Activated CD4-positive, CD25-positive, alpha-beta regulatory T cell (primary cell): ENCODE data around the gene ODF2.
"Not testable (repeated sequence)": the region's sequence is repeated elsewhere in the genome, so short reads cannot be mapped to it uniquely, and the experiment has no call there.

ENCODE experiments used
- DNase-seq, 4 experiments: peaks; one replicate each; lab custom pipeline; 2025; lab: John Stamatoyannopoulos, UW

The ODF2 gene

GRCh38 chr9:128455849-128456612 lies at the start of gene ODF2:
Gene ODF2 (plus strand): TSS chr9:128456006. CDS start chr9:128456092, 86 bp downstream.
- DNase-seq, result peak; percentile 96 to 99 (median 98)

DNA sequence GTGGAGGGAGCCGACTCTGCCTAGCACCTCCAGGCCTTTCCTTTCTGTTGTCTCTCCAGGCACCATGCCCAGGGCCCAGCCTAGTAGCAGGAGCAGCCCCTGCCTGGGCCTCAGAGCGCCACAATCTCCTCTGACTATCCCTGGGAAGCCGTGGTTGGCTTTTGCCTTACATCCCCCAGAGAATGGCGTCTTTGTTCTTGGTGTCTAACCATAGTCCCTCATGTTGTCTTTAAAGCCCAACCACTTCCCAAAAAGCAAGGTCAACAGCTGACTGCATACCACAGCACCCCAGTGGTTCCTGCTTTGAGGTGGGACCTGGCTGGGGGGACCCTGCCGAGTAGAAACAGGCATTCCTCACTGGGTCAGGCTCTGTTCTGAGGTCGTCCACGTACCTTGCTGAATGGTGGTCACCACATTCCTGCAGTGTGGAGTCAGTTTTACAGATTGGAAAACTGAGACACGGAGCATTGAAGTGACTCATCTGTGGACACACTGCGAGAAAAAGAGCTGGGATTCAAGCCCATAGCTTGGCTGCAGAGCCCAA lies 48.9 kb upstream of the ODF2 start:
- no peak for DNase-seq

DNA sequence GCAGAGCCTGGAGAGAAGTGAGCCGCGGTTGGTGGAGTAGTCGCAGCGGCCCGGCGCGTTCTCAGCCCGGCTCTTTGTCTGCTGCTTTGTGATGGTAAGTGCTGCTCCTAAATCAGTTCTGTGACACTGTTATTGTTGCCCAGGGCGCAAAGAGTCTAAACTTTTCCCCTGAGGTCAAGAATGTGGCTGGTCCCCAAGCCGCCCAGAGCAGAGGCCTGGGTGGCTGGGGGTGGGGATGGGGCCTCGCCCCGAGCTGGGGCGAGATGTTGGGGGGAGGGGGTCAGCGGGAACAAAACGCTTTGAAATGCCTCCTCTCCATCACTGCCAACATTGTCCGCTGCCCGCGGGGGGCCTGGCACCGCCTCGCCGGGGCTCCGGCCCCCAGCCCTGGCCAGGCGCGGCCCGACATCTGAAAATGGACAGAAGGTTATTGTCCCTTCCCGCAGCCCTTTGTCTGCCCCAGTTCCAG lies 46.8 kb upstream of the ODF2 start:
- no peak for DNase-seq

- no peak for DNase-seq
Observed at GRCh38 chr9:128409450-128409849, 46.4 kb upstream of the ODF2 start.

DNA sequence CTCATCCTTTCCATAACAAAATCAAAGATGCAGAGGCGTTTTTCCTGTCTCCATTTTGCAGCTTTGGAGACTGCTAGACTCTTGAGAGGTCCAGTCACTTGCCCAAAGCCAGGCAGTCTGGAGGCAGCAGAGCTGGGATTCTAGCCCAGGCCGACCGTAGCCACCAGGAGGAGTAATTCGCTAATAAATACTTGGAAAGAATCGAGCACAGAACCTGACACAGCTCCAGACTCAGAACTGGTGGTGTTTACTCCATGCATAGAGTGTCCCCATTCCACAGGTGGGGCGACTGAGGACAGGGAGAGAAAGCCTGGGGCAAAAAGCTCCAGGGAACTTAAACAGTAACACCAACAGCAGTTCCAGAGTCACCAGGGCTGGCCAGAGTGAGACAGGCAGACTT lies 45.8 kb upstream of the ODF2 start:
- no peak for DNase-seq

GRCh38 chr9:128411364-128412119 lies 44.3 kb upstream of the ODF2 start:
- DNase-seq, result no peak

DNA sequence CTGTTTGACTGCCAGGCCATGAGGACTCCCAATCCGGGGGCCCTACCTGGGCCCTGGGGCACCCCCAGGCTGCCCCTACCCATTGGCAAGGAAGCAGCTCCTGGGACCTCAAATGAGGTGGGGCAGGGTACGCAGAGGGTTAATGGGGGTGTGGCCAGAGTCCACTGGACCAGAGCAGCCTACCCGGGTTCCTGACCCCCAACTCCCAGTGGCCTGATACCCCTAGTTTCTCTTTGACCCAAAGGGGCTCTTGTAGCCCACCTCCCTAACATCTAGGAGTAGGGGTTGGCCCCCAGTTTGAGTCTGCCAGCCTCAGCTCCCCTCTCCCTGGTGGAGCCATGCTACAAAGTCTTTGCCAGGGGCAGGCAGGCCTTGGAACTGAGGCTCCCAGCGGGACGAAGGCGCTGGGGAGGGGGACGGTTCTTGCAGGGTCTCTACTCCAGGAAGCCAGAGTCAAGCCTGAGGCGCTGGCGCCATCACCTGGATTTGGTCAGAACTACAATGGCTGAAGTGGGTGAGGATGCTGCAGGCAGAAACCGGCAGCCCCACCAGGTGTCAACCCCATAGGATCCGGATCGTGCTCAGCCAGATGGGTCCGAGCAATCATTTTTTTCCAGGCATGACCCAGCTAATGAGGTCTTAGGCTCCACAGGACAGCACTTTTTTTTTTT lies 43.6 kb upstream of the ODF2 start:
- peak in 2 of 4 experiments; percentile 16 to 25 for DNase-seq

GRCh38 chr9:128413728-128414127 lies 42.1 kb upstream of the ODF2 start:
- DNase-seq, result not testable (repeated sequence)

GRCh38 chr9:128414461-128414860 lies 41.3 kb upstream of the ODF2 start:
- no peak for DNase-seq

GRCh38 chr9:128415281-128415680 lies 40.5 kb upstream of the ODF2 start:
- no peak for DNase-seq

DNA sequence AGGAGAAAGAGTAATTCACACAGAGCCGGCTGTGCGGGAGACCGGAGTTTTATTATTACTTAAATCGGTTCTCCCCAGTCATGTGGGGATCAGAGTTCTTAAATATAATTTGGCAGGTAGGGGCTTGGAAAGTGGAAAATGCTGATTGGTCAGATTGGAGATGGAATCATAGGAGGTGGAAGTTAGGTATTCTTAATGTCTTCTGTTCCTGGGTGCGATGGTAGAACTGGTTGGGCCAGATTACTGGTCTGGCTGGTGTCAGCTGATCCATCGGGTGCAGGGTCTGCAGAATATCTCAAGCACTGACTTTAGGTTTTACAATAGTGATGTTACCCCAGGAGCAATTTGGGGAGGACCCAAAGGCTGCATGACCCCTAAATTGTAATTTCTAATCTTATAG lies 39.8 kb upstream of the ODF2 start:
- no peak for DNase-seq

DNA sequence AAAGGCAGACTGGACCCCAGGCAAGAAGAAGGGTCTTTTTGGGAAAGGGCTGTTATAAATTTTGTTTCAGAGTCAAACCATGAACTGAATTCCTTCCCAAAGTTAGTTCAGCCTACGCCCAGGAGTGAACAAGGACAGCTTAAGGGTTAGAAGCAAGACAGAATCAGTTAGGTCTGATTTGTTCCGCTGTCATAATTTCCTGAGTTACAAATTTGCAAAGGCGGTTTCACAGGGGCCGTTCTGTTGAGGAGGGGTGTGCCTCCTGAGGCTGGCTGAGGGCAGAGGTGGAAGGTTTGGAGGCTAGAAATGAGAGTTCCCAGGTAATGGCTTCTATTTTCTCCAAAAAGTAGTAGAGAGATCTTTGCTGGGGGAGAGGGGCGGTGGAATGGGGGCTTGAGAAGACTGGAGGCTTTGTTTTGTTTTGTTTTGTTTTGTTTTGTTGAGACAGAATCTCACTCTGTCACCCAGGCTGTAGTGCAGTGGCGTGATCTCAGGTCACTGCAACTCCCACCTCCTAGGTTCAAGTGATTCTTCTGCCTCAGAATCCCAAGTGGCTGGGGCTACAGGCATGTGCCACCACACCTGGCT lies 39.3 kb upstream of the ODF2 start:
- no peak for DNase-seq

DNA sequence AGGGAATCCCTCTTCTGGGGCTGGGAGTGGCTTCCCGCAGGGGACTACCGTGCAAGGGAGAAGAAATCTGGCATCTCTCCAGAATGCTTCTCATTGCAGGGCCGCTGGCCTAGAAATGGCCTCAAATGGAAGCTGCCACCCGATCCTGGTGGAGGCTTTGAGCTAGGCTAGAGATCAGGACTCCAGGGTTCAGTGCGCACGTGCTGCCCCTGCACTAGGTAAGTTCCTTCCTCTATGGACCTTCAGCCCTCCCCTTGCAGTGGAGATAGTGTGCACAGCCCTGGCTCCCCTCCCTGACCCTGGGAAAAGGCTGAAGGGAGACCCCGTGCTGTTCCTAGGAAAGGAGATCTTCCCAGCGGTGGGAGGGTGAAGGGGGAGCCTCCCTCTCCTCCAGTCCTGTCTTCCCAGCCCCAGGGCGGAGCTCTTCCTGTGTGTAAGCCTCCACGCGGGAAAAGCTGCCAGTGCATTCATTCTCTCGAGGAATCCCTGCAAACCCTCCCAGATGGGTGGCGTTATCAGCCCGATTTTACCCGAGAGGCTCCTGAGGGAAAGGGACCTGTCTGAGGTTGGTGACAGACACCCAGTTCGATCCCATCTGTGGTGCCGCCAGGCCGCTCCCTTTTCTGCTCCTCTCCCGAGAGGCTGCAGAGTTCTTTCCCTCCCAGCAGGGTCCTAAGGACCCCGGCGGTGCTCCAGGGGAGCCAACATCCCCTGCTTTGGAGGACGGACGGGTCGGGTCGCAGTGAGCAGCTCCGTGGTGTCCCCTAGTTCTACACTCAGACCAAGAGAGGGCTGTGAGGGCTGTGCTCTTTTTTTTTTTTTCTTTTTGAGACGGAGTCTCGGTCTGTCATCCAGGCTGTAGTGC lies 36.5 kb upstream of the ODF2 start:
- no peak for DNase-seq

DNA sequence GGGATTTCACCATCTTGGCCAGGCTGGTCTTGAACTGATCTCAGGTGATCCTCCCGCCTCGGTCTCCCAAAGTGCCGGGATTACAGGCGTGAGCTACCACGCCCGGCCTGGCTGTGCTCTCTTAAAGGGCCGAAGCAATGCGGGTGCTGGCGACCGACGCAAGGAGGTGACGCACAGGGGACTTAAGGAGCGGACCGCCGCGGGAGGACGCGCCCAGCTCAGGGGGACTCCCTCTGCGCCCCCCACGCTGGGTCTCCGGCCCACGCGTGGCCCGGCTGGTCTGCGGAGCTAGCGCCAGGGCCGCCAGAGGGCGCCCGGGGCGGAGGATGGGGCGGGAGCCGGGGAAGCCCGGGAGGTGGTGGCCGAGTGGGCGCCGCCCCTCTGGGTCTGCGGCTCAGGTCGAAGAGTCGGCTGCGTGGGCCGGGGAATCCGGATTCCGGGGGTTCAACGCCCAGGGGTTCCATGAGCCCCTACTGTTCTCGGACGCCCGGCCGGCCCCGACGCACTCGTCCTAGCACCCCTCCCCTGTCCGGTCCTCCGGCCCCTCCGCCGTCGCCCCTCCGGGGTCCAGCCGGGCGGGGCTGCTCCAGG lies 35.7 kb upstream of the ODF2 start:
- DNase-seq, result peak; percentile 23 to 52 (median 42)

- no peak for DNase-seq
Observed at GRCh38 chr9:128420651-128421481, 34.9 kb upstream of the ODF2 start, which contains the start of gene CERCAM. Gene CERCAM (plus strand): TSS chr9:128420857. CDS start chr9:128420878, 21 bp downstream.

GRCh38 chr9:128421482-128421996 lies 34.3 kb upstream of the ODF2 start:
- DNase-seq, result no peak

DNA sequence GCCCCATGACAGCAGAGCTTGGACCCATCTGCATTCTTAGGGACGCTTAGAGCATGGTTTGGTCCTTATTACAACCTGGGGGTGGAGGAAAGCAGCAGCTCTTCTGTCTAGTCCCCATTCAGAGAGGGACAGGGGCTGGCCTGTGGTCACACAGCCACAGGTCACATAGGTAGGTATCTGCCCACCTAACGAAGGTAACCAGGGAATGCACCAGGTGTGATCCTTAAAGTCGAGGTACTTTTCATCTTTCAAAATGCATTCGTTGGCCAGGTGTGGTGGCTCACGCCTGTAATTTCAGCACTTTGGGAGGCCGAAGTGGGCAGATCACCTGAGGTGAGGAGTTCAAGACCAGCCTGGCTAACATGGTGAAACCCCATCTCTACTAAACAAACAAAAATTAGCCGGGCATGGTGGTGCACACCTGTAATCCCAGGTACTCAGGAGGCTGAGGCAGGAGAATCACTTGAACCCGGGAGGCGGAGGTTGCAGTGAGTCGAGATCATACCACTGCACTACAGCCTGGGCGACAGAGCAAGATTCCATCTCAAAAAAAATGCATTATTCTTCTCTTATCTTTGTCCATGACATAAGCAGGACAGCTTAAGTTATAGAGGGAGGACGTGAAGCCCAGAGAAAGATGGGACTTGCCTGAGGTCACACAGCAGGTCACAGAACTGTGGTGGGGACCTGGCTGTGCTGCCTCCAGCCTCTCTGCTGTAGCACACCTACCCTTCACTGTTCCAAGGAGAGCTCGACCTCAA lies 33.6 kb upstream of the ODF2 start:
- DNase-seq, result not testable (repeated sequence)

- no peak for DNase-seq
Observed at GRCh38 chr9:128422783-128423150, 33.0 kb upstream of the ODF2 start.

- not testable (repeated sequence) for DNase-seq
Observed at GRCh38 chr9:128423356-128423755, 32.5 kb upstream of the ODF2 start.
